ENCODE results near the gene MALT1.
"Not testable (repeated sequence)": the region's sequence is repeated elsewhere in the genome, so short reads cannot be mapped to it uniquely, and the experiment has no call there.

Gene MALT1

GRCh38 chr18:58753976-58754375 lies 82.7 kb downstream of the MALT1 start:
- no peak overlapping the region for H3K4me3 ChIP-seq (ENCODE audit: low read depth, low read length)
- peak; percentile 35 for DNase-seq (ENCODE audit: low read depth)
- TF ChIP-seq CTCF (conservative IDR thresholded peaks at IDR 0.05; ENCODE audit: low read depth, low read length) = no peak

GRCh38 chr18:58754544-58755068 lies 83.3 kb downstream of the MALT1 start:
- no peak overlapping the region for H3K4me3 ChIP-seq (ENCODE audit: low read depth, low read length)
- no peak for TF ChIP-seq CTCF (conservative IDR thresholded peaks at IDR 0.05; ENCODE audit: low read depth, low read length)
- peak; percentile 71 for DNase-seq (ENCODE audit: low read depth)

- TF ChIP-seq CTCF (conservative IDR thresholded peaks at IDR 0.05; ENCODE audit: low read depth, low read length) = no peak
- no peak for DNase-seq (ENCODE audit: low read depth)
- no peak overlapping the region for H3K4me3 ChIP-seq (ENCODE audit: low read depth, low read length)
These were observed 84.2 kb downstream of the MALT1 start for GRCh38 chr18:58755304-58756010.

- no peak for DNase-seq (ENCODE audit: low read depth)
- TF ChIP-seq CTCF (conservative IDR thresholded peaks at IDR 0.05; ENCODE audit: low read depth, low read length) = no peak
- no peak overlapping the region for H3K4me3 ChIP-seq (ENCODE audit: low read depth, low read length)
These were observed 84.9 kb downstream of the MALT1 start for GRCh38 chr18:58756148-58756547.

- no peak overlapping the region for H3K4me3 ChIP-seq (ENCODE audit: low read depth, low read length)
- DNase-seq (ENCODE audit: low read depth) = no peak
- no peak for TF ChIP-seq CTCF (conservative IDR thresholded peaks at IDR 0.05; ENCODE audit: low read depth, low read length)
These were observed 85.5 kb downstream of the MALT1 start for GRCh38 chr18:58756596-58757240.

- not testable (repeated sequence) for H3K4me3 ChIP-seq (ENCODE audit: low read depth, low read length); DNase-seq (ENCODE audit: low read depth)
These were observed 86.1 kb downstream of the MALT1 start for GRCh38 chr18:58757351-58757750.

- no peak for TF ChIP-seq CTCF (conservative IDR thresholded peaks at IDR 0.05; ENCODE audit: low read depth, low read length)
- DNase-seq (ENCODE audit: low read depth) = no peak
- H3K4me3 ChIP-seq (ENCODE audit: low read depth, low read length) = no peak overlapping the region
These were observed 86.8 kb downstream of the MALT1 start for GRCh38 chr18:58758046-58758445.
